ENCODE data around the gene NECTIN1.

The NECTIN1 gene

GRCh38 chr11:119699227-119699626 is 29.8 kb downstream of the NECTIN1 start:
- no peaks in the 10 kb centered on the region for H3K9me3 ChIP-seq (replicated peaks; ENCODE audit: insufficient read depth, low read length)
- no peaks in the 10 kb centered on the region for H3K27me3 ChIP-seq (replicated peaks; ENCODE audit: insufficient read depth, low read length)
- no peak overlapping the region for H3K27ac ChIP-seq (ENCODE audit: low read length)
- DNase-seq = no peak
- TF ChIP-seq EZH2 (optimal IDR thresholded peaks at IDR 0.05; ENCODE audit: low read depth, low read length) (no peak), EZH2phosphoT487 (IDR thresholded peaks at IDR 0.05; ENCODE audit: low read length) (no peak)
- TF ChIP-seq, protein P1, sequence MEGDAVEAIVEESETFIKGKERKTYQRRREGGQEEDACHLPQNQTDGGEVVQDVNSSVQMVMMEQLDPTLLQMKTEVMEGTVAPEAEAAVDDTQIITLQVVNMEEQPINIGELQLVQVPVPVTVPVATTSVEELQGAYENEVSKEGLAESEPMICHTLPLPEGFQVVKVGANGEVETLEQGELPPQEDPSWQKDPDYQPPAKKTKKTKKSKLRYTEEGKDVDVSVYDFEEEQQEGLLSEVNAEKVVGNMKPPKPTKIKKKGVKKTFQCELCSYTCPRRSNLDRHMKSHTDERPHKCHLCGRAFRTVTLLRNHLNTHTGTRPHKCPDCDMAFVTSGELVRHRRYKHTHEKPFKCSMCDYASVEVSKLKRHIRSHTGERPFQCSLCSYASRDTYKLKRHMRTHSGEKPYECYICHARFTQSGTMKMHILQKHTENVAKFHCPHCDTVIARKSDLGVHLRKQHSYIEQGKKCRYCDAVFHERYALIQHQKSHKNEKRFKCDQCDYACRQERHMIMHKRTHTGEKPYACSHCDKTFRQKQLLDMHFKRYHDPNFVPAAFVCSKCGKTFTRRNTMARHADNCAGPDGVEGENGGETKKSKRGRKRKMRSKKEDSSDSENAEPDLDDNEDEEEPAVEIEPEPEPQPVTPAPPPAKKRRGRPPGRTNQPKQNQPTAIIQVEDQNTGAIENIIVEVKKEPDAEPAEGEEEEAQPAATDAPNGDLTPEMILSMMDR (IDR thresholded peaks at IDR 0.05; ENCODE audit: low read length) = no peak
- H3K4me2 ChIP-seq (ENCODE audit: low read depth, low read length) = no peak overlapping the region
- peaks cover 26% of the 10 kb centered on the region for H3K4me1 ChIP-seq (ENCODE audit: low read length)
- H3K9me2 ChIP-seq (replicated peaks; ENCODE audit: insufficient read depth, low read length) = no peaks in the 10 kb centered on the region
- no peaks in the 10 kb centered on the region for H4K20me1 ChIP-seq (ENCODE audit: insufficient read depth, low read length)
- H3K36me3 ChIP-seq (replicated peaks; ENCODE audit: insufficient read depth, low read length) = no peaks in the 10 kb centered on the region
- H3K4me3 ChIP-seq (ENCODE audit: low read length) = no peak overlapping the region
- H3F3A ChIP-seq (ENCODE audit: insufficient read depth, low read length) = peaks cover 12% of the 10 kb centered on the region
- peaks cover 97% of the 10 kb centered on the region for H3K79me2 ChIP-seq (ENCODE audit: low read length)
- no peak overlapping the region for H2AFZ ChIP-seq (ENCODE audit: low read length)
- no peak overlapping the region for H3K9ac ChIP-seq (ENCODE audit: low read length)

DNA sequence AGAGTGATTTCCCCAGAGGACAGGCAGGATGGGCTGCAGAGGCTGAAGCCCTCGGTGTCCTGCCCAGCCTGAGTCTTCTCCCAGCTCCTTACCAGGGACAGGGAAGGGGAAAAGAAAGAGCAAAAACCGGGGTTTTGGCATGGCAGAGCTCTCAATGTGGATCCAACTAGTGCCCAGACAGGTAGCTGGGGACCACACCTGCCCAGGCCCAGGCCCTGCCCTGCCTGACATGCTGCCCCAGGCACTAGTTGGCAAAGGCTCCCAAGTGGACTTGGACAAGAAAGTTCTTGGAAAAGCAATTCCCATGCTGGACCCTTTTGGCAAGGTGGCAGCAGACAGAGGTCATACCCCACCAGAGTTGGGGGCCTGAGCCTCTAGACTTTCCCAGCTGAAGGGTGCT is 31.1 kb downstream of the NECTIN1 start:
- Histone ChIP-seq H3K27ac (ENCODE audit: low read length) (no peak overlapping the region), H3K36me3 (replicated peaks; ENCODE audit: insufficient read depth, low read length) (no peaks in the 10 kb centered on the region), H3K27me3 (replicated peaks; ENCODE audit: insufficient read depth, low read length) (no peaks in the 10 kb centered on the region), H4K20me1 (ENCODE audit: insufficient read depth, low read length) (no peaks in the 10 kb centered on the region), H3K9me3 (replicated peaks; ENCODE audit: insufficient read depth, low read length) (no peaks in the 10 kb centered on the region), H3K9me2 (replicated peaks; ENCODE audit: insufficient read depth, low read length) (no peaks in the 10 kb centered on the region), H2AFZ (ENCODE audit: low read length) (no peak overlapping the region), H3K4me2 (ENCODE audit: low read depth, low read length) (no peak overlapping the region), H3K9ac (ENCODE audit: low read length) (no peak overlapping the region), H3K79me2 (ENCODE audit: low read length) (peaks cover 96% of the 10 kb centered on the region), H3F3A (ENCODE audit: insufficient read depth, low read length) (peaks cover 24% of the 10 kb centered on the region), H3K4me3 (ENCODE audit: low read length) (no peak overlapping the region), H3K4me1 (ENCODE audit: low read length) (peaks cover 39% of the 10 kb centered on the region)
- no peak for DNase-seq
- TF ChIP-seq EZH2 (optimal IDR thresholded peaks at IDR 0.05; ENCODE audit: low read depth, low read length) (no peak), EZH2phosphoT487 (IDR thresholded peaks at IDR 0.05; ENCODE audit: low read length) (no peak)
- TF ChIP-seq, protein P1 (IDR thresholded peaks at IDR 0.05; ENCODE audit: low read length) = no peak

- TF ChIP-seq, protein P1 (IDR thresholded peaks at IDR 0.05; ENCODE audit: low read length) = no peak
- no peak for TF ChIP-seq EZH2 (optimal IDR thresholded peaks at IDR 0.05; ENCODE audit: low read depth, low read length)
- TF ChIP-seq EZH2phosphoT487 (IDR thresholded peaks at IDR 0.05; ENCODE audit: low read length) = no peak
- Histone ChIP-seq H3K4me1 (ENCODE audit: low read length) (peaks cover 44% of the 10 kb centered on the region), H3K9ac (ENCODE audit: low read length) (no peak overlapping the region), H3K36me3 (replicated peaks; ENCODE audit: insufficient read depth, low read length) (no peaks in the 10 kb centered on the region), H3K9me3 (replicated peaks; ENCODE audit: insufficient read depth, low read length) (no peaks in the 10 kb centered on the region), H3K27me3 (replicated peaks; ENCODE audit: insufficient read depth, low read length) (no peaks in the 10 kb centered on the region), H3K4me2 (ENCODE audit: low read depth, low read length) (no peak overlapping the region), H3K9me2 (replicated peaks; ENCODE audit: insufficient read depth, low read length) (no peaks in the 10 kb centered on the region), H3K79me2 (ENCODE audit: low read length) (peaks cover 96% of the 10 kb centered on the region), H3K4me3 (ENCODE audit: low read length) (no peak overlapping the region), H3F3A (ENCODE audit: insufficient read depth, low read length) (peaks cover 24% of the 10 kb centered on the region), H4K20me1 (ENCODE audit: insufficient read depth, low read length) (no peaks in the 10 kb centered on the region), H2AFZ (ENCODE audit: low read length) (no peak overlapping the region), H3K27ac (ENCODE audit: low read length) (no peak overlapping the region)
- no peak for DNase-seq
Observed at GRCh38 chr11:119697445-119697844, 31.6 kb downstream of the NECTIN1 start.

Measured in MM.1S (cell line).